Measurements from ENCODE around the gene CACNA1C. TPM values are rescaled to one million over a fixed set of nuclear protein-coding genes. Genes with fewer than 3 reads are reported as not detected.

CACNA1C gene
- total and polyA plus RNA-seq, 2 of the 4 experiments (the other 2 are of a cell fraction): 1.6 to 2.6 TPM

- WGBS, 2 experiments (ENCODE audit: extremely low coverage in 2 of 2, insufficient read length in 1 of 2): no CpG with 5 or more reads among the region's 13 CpGs
- H3K9me1 ChIP-seq (ENCODE audit: insufficient read depth, low read length): peaks cover 61% of the 10 kb centered on the region
- H2BK20ac ChIP-seq (ENCODE audit: low read depth, low read length): peak overlapping the region; percentile 98
- H2AK9ac ChIP-seq (replicated peaks; ENCODE audit: low read depth, low read length, poor library complexity): peak overlapping the region; percentile 29
- peak overlapping the region; percentile 99 for H2BK120ac ChIP-seq (ENCODE audit: low read depth, low read length)
- H4K91ac ChIP-seq (ENCODE audit: insufficient read depth, low read depth, low read length): peak overlapping the region; percentile 97
- peak overlapping the region; percentile 92 for H2AK5ac ChIP-seq (ENCODE audit: low read depth, low read length)
- peak overlapping the region; percentile 15; the same call in 1 of the 2 replicates for H3K27ac ChIP-seq (ENCODE audit: insufficient read depth, low read length)
- dilution Hi-C loops (cut with HindIII; ENCODE audit: low sequenced_read_pairs, unreplicated experiment): no loop called here
- peak overlapping the region; percentile 24; the same call in 1 of the 2 replicates for H3K9ac ChIP-seq (ENCODE audit: low read depth, low read length)
- H3K79me1 ChIP-seq (ENCODE audit: low read depth in 1 of 2, low read length in 2 of 2): peaks cover 17 to 60% of the 10 kb centered on the region in 2 experiments; a peak in 3 of 4 replicates
- in situ Hi-C loops (cut with MboI; ENCODE audit: low sequenced_read_pairs): no loop called here
- H3K9me3 ChIP-seq (ENCODE audit: control insufficient read depth, insufficient read depth, low read length): no peaks in the 10 kb centered on the region
- POLR2A ChIA-PET (ENCODE audit: unreplicated experiment): no interaction called here
- H3K4ac ChIP-seq (ENCODE audit: low read depth, low read length): peak overlapping the region; percentile 97
- ATAC-seq (ENCODE audit: low read depth) (no peak), DNase-seq (no peak)
- TF ChIP-seq RFX5 (IDR thresholded peaks at IDR 0.05; ENCODE audit: low read depth, low read length) (no peak), CEBPB (IDR thresholded peaks at IDR 0.05; ENCODE audit: low read depth, low read length) (no peak), MXI1 (IDR thresholded peaks at IDR 0.05; ENCODE audit: borderline replicate concordance, low read depth, low read length) (no peak), SMC3 (IDR thresholded peaks at IDR 0.05; ENCODE audit: low read depth, low read length) (no peak), RCOR1 (IDR thresholded peaks at IDR 0.05; ENCODE audit: insufficient replicate concordance, low read length) (no peak)
- peaks cover 54% of the 10 kb centered on the region for H3K4me1 ChIP-seq (ENCODE audit: control insufficient read depth, insufficient read depth, low read length)
- peak overlapping the region; percentile 44; the same call in 1 of the 2 replicates for H4K5ac ChIP-seq (ENCODE audit: low read depth, low read length)
- intact Hi-C loops (cut with micrococcal nuclease): loop anchor here (5.0 kb wide), 1 partner anchor 85 kb away; no protein-coding TSS in a partner anchor
- peak overlapping the region; percentile 44 for H3K18ac ChIP-seq (ENCODE audit: low read depth, low read length)
- H3K56ac ChIP-seq (ENCODE audit: extremely low read depth, insufficient read depth, low read length): 0 out of 2 replicates have a peak overlapping the region, but pooled peaks have one; percentile 21
- H3K23ac ChIP-seq (ENCODE audit: low read depth, low read length): peak overlapping the region; percentile 31
- no peaks in the 10 kb centered on the region for H4K20me1 ChIP-seq (ENCODE audit: insufficient read depth, low read length)
- no peak overlapping the region for H3K4me3 ChIP-seq (ENCODE audit: insufficient read depth, low read depth, low read length)
- H4K8ac ChIP-seq (ENCODE audit: low read depth in 2 of 2, low read length in 2 of 2): peak overlapping the region; percentile 84 to 93
- no peaks in the 10 kb centered on the region for H3K36me3 ChIP-seq (ENCODE audit: control insufficient read depth, insufficient read depth, low read length)
- peak overlapping the region; percentile 89 for H3K14ac ChIP-seq (replicated peaks; ENCODE audit: low read depth, low read length)
- H2BK5ac ChIP-seq (ENCODE audit: low read depth, low read length, poor library complexity, severe bottlenecking): peak overlapping the region; percentile 94
- no TSS peak for BruUV-seq (replicated peaks)
- no peaks in the 10 kb centered on the region for H3K27me3 ChIP-seq (ENCODE audit: control insufficient read depth, insufficient read depth, low read length)
- peak overlapping the region; percentile 92; the same call in 2 of the 3 replicates for H2BK15ac ChIP-seq (ENCODE audit: low read depth, low read length)
- CTCF ChIA-PET: interaction anchor here (0.5 to 1.5 kb wide), 2 partner anchors 128 to 206 kb away, joined by 3 to 4 read pairs; no protein-coding TSS in a partner anchor
- H3K4me2 ChIP-seq (ENCODE audit: low read depth, low read length): no peak overlapping the region
- peak overlapping the region; percentile 39 for H2AFZ ChIP-seq (replicated peaks; ENCODE audit: low read length, poor library complexity)
Observed at GRCh38 chr12:2266666-2267620, 214.2 kb downstream of the CACNA1C start.

All from IMR-90 (cell line).